Mesendoderm (in vitro differentiated cells): ENCODE results near the gene CNNM2.

Experiments
- DNase-seq: peaks from one replicate; pipeline ENCODE4 v3.0.0; 2013
- H2AK5ac ChIP-seq: 2 replicates; pipeline ENCODE4 v1.6.1; 2013; ENCODE audit warnings: low read length, inconsistent platforms
- H2BK120ac ChIP-seq: 2 replicates; pipeline ENCODE4 v1.6.1; 2013; ENCODE audit warnings: low read depth, mild to moderate bottlenecking, low read length, moderate library complexity, mixed read lengths
- H2BK15ac ChIP-seq: replicated peaks from 2 replicates; pipeline ENCODE4 v1.6.1; 2013; ENCODE audit warnings: low read depth, mild to moderate bottlenecking, moderate library complexity
- H2BK5ac ChIP-seq: 2 replicates; pipeline ENCODE4 v1.6.1; 2013; ENCODE audit warnings: low read length, inconsistent platforms
- H3K18ac ChIP-seq: 2 replicates; pipeline ENCODE4 v1.6.1; 2013; ENCODE audit warnings: mild to moderate bottlenecking, low read length, mixed read lengths
- H3K23ac ChIP-seq: one replicate; pipeline ENCODE4 v1.6.1; 2013; ENCODE audit warnings: low read length
- H3K27ac ChIP-seq: 2 replicates; pipeline ENCODE4 v1.5.1; 2013; ENCODE audit warnings: low read depth, mild to moderate bottlenecking, inconsistent platforms, low read length, moderate library complexity
- H3K27me3 ChIP-seq: 2 replicates; pipeline ENCODE4 v1.6.1; 2013; ENCODE audit warnings: low read length, control low read depth, mild to moderate bottlenecking, inconsistent platforms; ENCODE audit not compliant: insufficient read depth, poor library complexity
- H3K36me3 ChIP-seq: 2 replicates; pipeline ENCODE4 v1.6.1; 2013; ENCODE audit warnings: low read length, inconsistent platforms; ENCODE audit not compliant: control insufficient read depth, insufficient read depth
- H3K4ac ChIP-seq: one replicate; pipeline ENCODE4 v1.6.1; 2013; ENCODE audit warnings: low read depth, mild to moderate bottlenecking, low read length, moderate library complexity
- H3K4me1 ChIP-seq: 2 replicates; pipeline ENCODE4 v1.6.1; 2013; ENCODE audit warnings: low read depth, low read length, inconsistent platforms; ENCODE audit not compliant: control insufficient read depth
- H3K4me2 ChIP-seq: 2 replicates; pipeline ENCODE4 v1.6.1; 2013; ENCODE audit warnings: low read length
- H3K4me3 ChIP-seq: 2 replicates; pipeline ENCODE4 v1.5.1; 2013; ENCODE audit warnings: mild to moderate bottlenecking, low read length
- H3K56ac ChIP-seq: one replicate; pipeline ENCODE4 v1.6.1; 2013; ENCODE audit warnings: low read length
- H3K79me1 ChIP-seq: 2 replicates; pipeline ENCODE4 v1.6.1; 2013; ENCODE audit warnings: low read length, inconsistent platforms
- H3K79me2 ChIP-seq: 2 replicates; pipeline ENCODE4 v1.6.1; 2013; ENCODE audit warnings: mild to moderate bottlenecking, low read length; ENCODE audit not compliant: control insufficient read depth, insufficient read depth
- H3K9ac ChIP-seq: 2 replicates; pipeline ENCODE4 v1.6.1; 2013; ENCODE audit warnings: low read length, inconsistent platforms
- H4K5ac ChIP-seq: one replicate; pipeline ENCODE4 v1.6.1; 2013; ENCODE audit warnings: low read length
- H4K8ac ChIP-seq: one replicate; pipeline ENCODE4 v1.6.1; 2013; ENCODE audit warnings: low read depth, mild to moderate bottlenecking, control low read depth, low read length, moderate library complexity
- WGBS: extraction: QIAGEN DNeasy Blood & Tissue Kit; methylation state at CpG from one replicate; pipeline ENCODE4 v1.1.7; 2013; ENCODE audit warnings: low lambda C conversion rate, missing lambda C conversion rate; ENCODE audit not compliant: insufficient coverage; ENCODE audit errors: extremely low coverage; 5-methylcytosine and 5-hydroxymethylcytosine counted together

Gene CNNM2

GRCh38 chr10:102876747-102877153 lies 41.3 kb upstream of the CNNM2 start:
- no CpG with 5 or more reads among the region's 2 CpGs for WGBS
- Histone ChIP-seq H3K79me1 (no peaks in the 10 kb centered on the region), H3K18ac (no peak overlapping the region), H3K27me3 (no peaks in the 10 kb centered on the region), H3K79me2 (no peaks in the 10 kb centered on the region), H2BK5ac (no peak overlapping the region), H2AK5ac (no peak overlapping the region), H2BK15ac (no peak overlapping the region), H3K23ac (no peak overlapping the region), H4K8ac (no peak overlapping the region), H3K4me1 (no peaks in the 10 kb centered on the region), H2BK120ac (no peak overlapping the region), H3K36me3 (no peaks in the 10 kb centered on the region), H3K4me3 (no peak overlapping the region), H3K4ac (no peak overlapping the region), H3K56ac (no peak overlapping the region), H3K9ac (no peak overlapping the region), H3K27ac (no peak overlapping the region), H4K5ac (no peak overlapping the region), H3K4me2 (no peak overlapping the region)
- DNase-seq = no peak

- Histone ChIP-seq H2AK5ac (no peak overlapping the region), H3K4ac (no peak overlapping the region), H2BK5ac (no peak overlapping the region), H3K9ac (no peak overlapping the region), H3K18ac (no peak overlapping the region), H3K79me1 (no peaks in the 10 kb centered on the region), H3K79me2 (no peaks in the 10 kb centered on the region), H2BK120ac (no peak overlapping the region), H3K36me3 (no peaks in the 10 kb centered on the region), H3K56ac (no peak overlapping the region), H2BK15ac (no peak overlapping the region), H3K4me1 (no peaks in the 10 kb centered on the region), H3K4me3 (no peak overlapping the region), H3K27ac (no peak overlapping the region), H3K23ac (no peak overlapping the region), H3K4me2 (no peak overlapping the region), H4K8ac (no peak overlapping the region), H4K5ac (no peak overlapping the region), H3K27me3 (no peaks in the 10 kb centered on the region)
- no peak for DNase-seq
- WGBS = no CpG with 5 or more reads among the region's 4 CpGs
These were observed 39.5 kb upstream of the CNNM2 start for GRCh38 chr10:102878629-102879028.

GRCh38 chr10:102880256-102880655 lies 37.8 kb upstream of the CNNM2 start:
- no peak overlapping the region for H3K27ac ChIP-seq
- H3K79me2 ChIP-seq = no peaks in the 10 kb centered on the region
- DNase-seq = no peak
- no peak overlapping the region for H3K4me2 ChIP-seq
- no peak overlapping the region for H4K5ac ChIP-seq
- WGBS = no CpG with 5 or more reads among the region's 2 CpGs
- H3K9ac ChIP-seq = no peak overlapping the region
- no peaks in the 10 kb centered on the region for H3K27me3 ChIP-seq
- no peak overlapping the region for H4K8ac ChIP-seq
- H3K4me1 ChIP-seq = no peaks in the 10 kb centered on the region
- H3K23ac ChIP-seq = no peak overlapping the region
- no peak overlapping the region for H2AK5ac ChIP-seq
- H3K79me1 ChIP-seq = no peaks in the 10 kb centered on the region
- H3K4me3 ChIP-seq = no peak overlapping the region
- no peak overlapping the region for H3K4ac ChIP-seq
- no peaks in the 10 kb centered on the region for H3K36me3 ChIP-seq
- H2BK5ac ChIP-seq = no peak overlapping the region
- no peak overlapping the region for H3K18ac ChIP-seq
- no peak overlapping the region for H2BK15ac ChIP-seq
- H3K56ac ChIP-seq = no peak overlapping the region
- no peak overlapping the region for H2BK120ac ChIP-seq

GRCh38 chr10:102888048-102888447 lies 30.0 kb upstream of the CNNM2 start:
- Histone ChIP-seq H2BK15ac (no peak overlapping the region), H3K79me2 (no peaks in the 10 kb centered on the region), H4K5ac (no peak overlapping the region), H3K4me1 (no peaks in the 10 kb centered on the region), H2BK120ac (no peak overlapping the region), H4K8ac (no peak overlapping the region), H3K27ac (no peak overlapping the region), H3K4me2 (no peak overlapping the region), H3K4ac (no peak overlapping the region), H3K9ac (no peak overlapping the region), H3K23ac (no peak overlapping the region), H3K27me3 (no peaks in the 10 kb centered on the region), H2AK5ac (no peak overlapping the region), H3K56ac (no peak overlapping the region), H3K79me1 (no peaks in the 10 kb centered on the region), H3K36me3 (no peaks in the 10 kb centered on the region), H3K18ac (no peak overlapping the region), H3K4me3 (no peak overlapping the region), H2BK5ac (no peak overlapping the region)
- WGBS = no CpG with 5 or more reads among the region's 1 CpG
- no peak for DNase-seq

GRCh38 chr10:102894466-102895213 lies 23.5 kb upstream of the CNNM2 start:
- no peaks in the 10 kb centered on the region for H3K79me1 ChIP-seq
- no peak overlapping the region for H3K56ac ChIP-seq
- H4K5ac ChIP-seq = no peak overlapping the region
- H2AK5ac ChIP-seq = no peak overlapping the region
- no peaks in the 10 kb centered on the region for H3K79me2 ChIP-seq
- no peak for DNase-seq
- no peak overlapping the region for H3K4me3 ChIP-seq
- H3K27ac ChIP-seq = no peak overlapping the region
- no peak overlapping the region for H3K4me2 ChIP-seq
- H3K9ac ChIP-seq = no peak overlapping the region
- H3K18ac ChIP-seq = no peak overlapping the region
- H3K4ac ChIP-seq = no peak overlapping the region
- no peak overlapping the region for H2BK5ac ChIP-seq
- H2BK120ac ChIP-seq = no peak overlapping the region
- no peak overlapping the region for H4K8ac ChIP-seq
- no peaks in the 10 kb centered on the region for H3K36me3 ChIP-seq
- H3K4me1 ChIP-seq = no peaks in the 10 kb centered on the region
- no peak overlapping the region for H2BK15ac ChIP-seq
- no peak overlapping the region for H3K23ac ChIP-seq
- no peaks in the 10 kb centered on the region for H3K27me3 ChIP-seq
- no CpG with 5 or more reads among the region's 4 CpGs for WGBS

GRCh38 chr10:102900006-102900405 lies 18.1 kb upstream of the CNNM2 start:
- Histone ChIP-seq H2AK5ac (no peak overlapping the region), H3K79me1 (no peaks in the 10 kb centered on the region), H2BK15ac (no peak overlapping the region), H3K36me3 (no peaks in the 10 kb centered on the region), H3K27me3 (no peaks in the 10 kb centered on the region), H2BK5ac (no peak overlapping the region), H3K4me2 (no peak overlapping the region), H2BK120ac (no peak overlapping the region), H3K4me1 (no peaks in the 10 kb centered on the region), H3K9ac (no peak overlapping the region), H3K4ac (no peak overlapping the region), H3K27ac (no peak overlapping the region), H4K5ac (no peak overlapping the region), H4K8ac (no peak overlapping the region), H3K18ac (no peak overlapping the region), H3K79me2 (no peaks in the 10 kb centered on the region), H3K23ac (no peak overlapping the region), H3K4me3 (no peak overlapping the region), H3K56ac (no peak overlapping the region)
- WGBS = no CpG with 5 or more reads among the region's 3 CpGs
- DNase-seq = no peak
